HL-60 (cell line): ENCODE results near the gene COX7A1.

Experiments
- CTCF ChIP-seq: IDR thresholded peaks from one replicate; pipeline ENCODE4 v1.5.1; 2011; ENCODE audit warnings: low read length, control low read depth, inconsistent platforms; ENCODE audit not compliant: insufficient read depth
- POLR2AphosphoS5 ChIP-seq: IDR thresholded peaks from 2 replicates; pipeline ENCODE4 v1.6.1; 2012; ENCODE audit warnings: low read depth
- SPI1 ChIP-seq: IDR thresholded peaks from 2 replicates; pipeline ENCODE4 v1.6.1; 2012; ENCODE audit warnings: low read depth, mild to moderate bottlenecking, borderline replicate concordance

DNA sequence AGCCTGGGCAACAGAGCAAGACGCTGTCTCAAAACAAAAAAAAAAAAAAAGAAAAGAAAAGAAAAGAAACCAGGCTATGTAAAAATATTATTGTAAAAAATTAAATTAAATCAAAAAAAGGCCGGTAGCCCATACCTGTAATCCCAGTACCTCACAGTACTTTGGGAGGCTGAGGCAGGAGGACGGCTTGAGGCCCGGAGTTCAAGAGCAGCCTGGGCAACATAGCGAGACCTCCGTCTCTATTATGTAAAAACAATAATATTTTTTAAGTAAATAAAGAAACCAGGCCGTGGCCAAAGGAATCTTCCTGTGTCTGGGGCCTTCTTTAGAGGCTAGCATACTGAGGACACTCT, 13.2 kb downstream of the COX7A1 start:
- TF ChIP-seq CTCF, result no peak
- no peak for TF ChIP-seq POLR2AphosphoS5
- TF ChIP-seq SPI1, result no peak
